B cell (primary cell): ENCODE results near the gene SRGAP2B. TPM values are rescaled to one million over a fixed set of nuclear protein-coding genes. Genes with fewer than 3 reads are reported as not detected.
"Not testable (repeated sequence)": the region's sequence is repeated elsewhere in the genome, so short reads cannot be mapped to it uniquely, and the experiment has no call there.

ENCODE experiments used
- ATAC-seq: fragments of 200-7000 bp; cut with Tn5 transposase; one replicate; pipeline ENCODE4 v1.10.0; 2021; ENCODE audit warnings: low read depth, mild to moderate bottlenecking, moderate number of reproducible peaks, moderate library complexity
- CTCF ChIA-PET: fragments of 350-600 bp; sonication (Branson Sonifier 250); formaldehyde crosslinking; loops from one replicate; lab custom pipeline; 2021; ENCODE audit warnings: antibody characterized with exemption, inconsistent platforms; lab: Charles Lee
- POLR2A ChIA-PET: fragments of 350-600 bp; sonication (Branson Sonifier 250); formaldehyde crosslinking; loops from one replicate; lab custom pipeline; 2021; ENCODE audit warnings: antibody characterized with exemption; lab: Charles Lee
- DNase-seq: peaks from one replicate; pipeline ENCODE4 v3.0.0; 2013
- H2AFZ ChIP-seq: 2 replicates; pipeline ENCODE4 v1.6.1; 2012; ENCODE audit warnings: mild to moderate bottlenecking, low read depth, low read length; ENCODE audit not compliant: insufficient read depth, poor library complexity, severe bottlenecking
- H3K27ac ChIP-seq, 2 donors: 1 replicate in 1 of 2; 2 replicates in 1 of 2; pipeline ENCODE4 v1.5.1; 2012 to 2013; ENCODE audit warnings: low read length in 2 of 2, mild to moderate bottlenecking in 2 of 2, moderate library complexity in 1 of 2
- H3K27me3 ChIP-seq, 4 experiments: fragments of 200-600 bp in 1 of 4; sonication (generic) in 1 of 4; replicated peaks in 1 of 4; 1 replicate in 2 of 4; 2 replicates in 2 of 4; pipeline versions ENCODE4 v1.6.1 to v1.7.0; 2013 to 2016; ENCODE audit warnings: low read length in 3 of 4, mild to moderate bottlenecking in 2 of 4, mixed read lengths in 1 of 4, moderate library complexity in 1 of 4; ENCODE audit not compliant: insufficient read depth in 4 of 4, control insufficient read depth in 3 of 4; ENCODE audit errors: control extremely low read depth in 1 of 4
- H3K36me3 ChIP-seq, 2 experiments: replicated peaks in 1 of 2; 1 replicate in 1 of 2; 2 replicates in 1 of 2; pipeline versions ENCODE4 v1.6.1 to v1.7.1; 2013; ENCODE audit warnings: low read length in 1 of 2; ENCODE audit not compliant: insufficient read depth in 2 of 2, control insufficient read depth in 1 of 2; ENCODE audit errors: control extremely low read depth in 1 of 2, extremely low read depth in 1 of 2
- H3K4me1 ChIP-seq, 2 donors: fragments of 200-600 bp in 1 of 2; sonication (generic) in 1 of 2; 1 replicate in 1 of 2; 2 replicates in 1 of 2; pipeline versions ENCODE4 v1.5.1 to v1.6.1; 2013 to 2017; ENCODE audit warnings: low read length in 2 of 2; ENCODE audit not compliant: control insufficient read depth in 2 of 2, insufficient read depth in 2 of 2
- H3K4me2 ChIP-seq: replicated peaks from 2 replicates; pipeline ENCODE3; 2012; ENCODE audit warnings: mild to moderate bottlenecking, low read depth, low read length; ENCODE audit not compliant: poor library complexity, severe bottlenecking
- H3K4me3 ChIP-seq, 5 experiments: fragments of 200-600 bp in 1 of 5; sonication (generic) in 1 of 5; 1 replicate in 3 of 5; 2 replicates in 2 of 5; pipeline versions ENCODE4 v1.5.1 to v1.7.0; 2011 to 2016; ENCODE audit warnings: low read length in 4 of 5, mild to moderate bottlenecking in 4 of 5, low read depth in 2 of 5, control low read depth in 1 of 5, moderate library complexity in 1 of 5; ENCODE audit not compliant: insufficient read depth in 1 of 5; ENCODE audit errors: control extremely low read depth in 1 of 5, extremely low read depth in 1 of 5
- H3K79me2 ChIP-seq: fragments of 200-600 bp; sonication (generic); one replicate; pipeline ENCODE4 v1.6.0; 2016; ENCODE audit warnings: low read length; ENCODE audit not compliant: control insufficient read depth, insufficient read depth
- H3K9ac ChIP-seq: fragments of 200-600 bp; sonication (generic); 2 replicates; pipeline ENCODE4 v1.6.1; 2017; ENCODE audit warnings: mild to moderate bottlenecking, low read length, moderate library complexity
- H3K9me3 ChIP-seq, 3 donors: one replicate each; pipeline versions ENCODE4 v1.6.1 to v1.7.1; 2013; ENCODE audit warnings: low read length in 2 of 3; ENCODE audit not compliant: control insufficient read depth in 2 of 3, insufficient read depth in 1 of 3; ENCODE audit errors: control extremely low read depth in 1 of 3
- H4K20me1 ChIP-seq: 2 replicates; pipeline ENCODE4 v1.6.0; 2012; ENCODE audit warnings: mild to moderate bottlenecking, low read length; ENCODE audit not compliant: insufficient read depth, control insufficient read depth, poor library complexity, severe bottlenecking
- H3K27ac Mint-ChIP-seq: one replicate; pipeline ENCODE4 v1.8.0; 2021; ENCODE audit warnings: mixed read lengths
- H3K27me3 Mint-ChIP-seq: one replicate; pipeline ENCODE4 v1.8.0; 2021; ENCODE audit warnings: mixed read lengths
- H3K4me1 Mint-ChIP-seq: one replicate; pipeline ENCODE4 v1.8.0; 2021; ENCODE audit warnings: mixed read lengths
- H3K4me3 Mint-ChIP-seq: one replicate; pipeline ENCODE4 v1.8.0; 2021; ENCODE audit warnings: mixed read lengths
- H3K9me3 Mint-ChIP-seq: one replicate; pipeline ENCODE4 v1.8.0; 2022; ENCODE audit warnings: mixed read lengths; ENCODE audit not compliant: insufficient read depth
- WGBS: methylation state at CpG from one replicate; pipeline ENCODE4 v1.1.5; 2013; ENCODE audit warnings: missing lambda C conversion rate; ENCODE audit not compliant: insufficient coverage; 5-methylcytosine and 5-hydroxymethylcytosine counted together
- intact Hi-C: fragments of 100-400 bp; cut with micrococcal nuclease; formaldehyde crosslinking; loops from one replicate; pipeline ENCODE4 v1.10.0; 2022
- polyA plus RNA-seq: library from polyadenylated mRNA; depleted of rRNA; stranded (reverse); fragments of >200 nt; gene quantifications from 2 replicates; pipeline ENCODE4 v1.2.3, GENCODE V29; 2012
- total RNA-seq, 2 donors: library from RNA; stranded (reverse); fragments of 120-200 nt in 1 of 2; gene quantifications; 1 replicate in 1 of 2; 2 replicates in 1 of 2; pipeline versions ENCODE4 v1.2.3 to v1.2.4, GENCODE V29; 2013 to 2022

Gene SRGAP2B
- total and polyA plus RNA-seq, 2 donors (not counting 1 experiment from before 2014, with no cell fraction given) = 3.0 to 36.5 TPM

- H4K20me1 ChIP-seq, H3K79me2 ChIP-seq, H3K4me2 ChIP-seq, POLR2A ChIA-PET, H3K4me1 Mint-ChIP-seq, H3K36me3 ChIP-seq, CTCF ChIA-PET, H3K4me3 Mint-ChIP-seq, intact Hi-C loops, H3K27ac Mint-ChIP-seq, H3K9ac ChIP-seq, H3K27me3 ChIP-seq, H3K9me3 Mint-ChIP-seq, H3K4me3 ChIP-seq, H2AFZ ChIP-seq, H3K4me1 ChIP-seq, H3K27me3 Mint-ChIP-seq, ATAC-seq, DNase-seq, H3K9me3 ChIP-seq, H3K27ac ChIP-seq: not testable (repeated sequence)
- no CpG with 5 or more reads among the region's 3 CpGs for WGBS
Observed at GRCh38 chr1:145001381-145001780, 93.7 kb downstream of the SRGAP2B start.

GRCh38 chr1:145000743-145001326, 94.3 kb downstream of the SRGAP2B start:
- H3K36me3 ChIP-seq, H2AFZ ChIP-seq, CTCF ChIA-PET, H4K20me1 ChIP-seq, DNase-seq, H3K27me3 Mint-ChIP-seq, H3K9me3 Mint-ChIP-seq, POLR2A ChIA-PET, H3K4me3 ChIP-seq, H3K27ac ChIP-seq, H3K4me1 Mint-ChIP-seq, H3K4me1 ChIP-seq, H3K9me3 ChIP-seq, H3K27ac Mint-ChIP-seq, H3K27me3 ChIP-seq, intact Hi-C loops, H3K4me3 Mint-ChIP-seq, H3K4me2 ChIP-seq, ATAC-seq, H3K9ac ChIP-seq, H3K79me2 ChIP-seq: not testable (repeated sequence)
- WGBS = no CpG with 5 or more reads among the region's 4 CpGs

- H3K9me3 ChIP-seq, ATAC-seq, CTCF ChIA-PET, H3K4me2 ChIP-seq, H3K4me3 Mint-ChIP-seq, DNase-seq, intact Hi-C loops, H3K79me2 ChIP-seq, H3K27ac Mint-ChIP-seq, POLR2A ChIA-PET, H3K36me3 ChIP-seq, H3K27me3 ChIP-seq, H4K20me1 ChIP-seq, H3K27me3 Mint-ChIP-seq, H3K4me1 Mint-ChIP-seq, H2AFZ ChIP-seq, H3K9ac ChIP-seq, H3K27ac ChIP-seq, H3K4me1 ChIP-seq, H3K9me3 Mint-ChIP-seq, H3K4me3 ChIP-seq: not testable (repeated sequence)
- WGBS = no CpG with 5 or more reads among the region's 5 CpGs
Observed at GRCh38 chr1:145000074-145000742, 94.9 kb downstream of the SRGAP2B start.

- H3K4me1 Mint-ChIP-seq, DNase-seq, intact Hi-C loops, H3K27me3 Mint-ChIP-seq, H3K79me2 ChIP-seq, H3K9ac ChIP-seq, H3K27ac ChIP-seq, H3K27ac Mint-ChIP-seq, ATAC-seq, H3K36me3 ChIP-seq, CTCF ChIA-PET, H2AFZ ChIP-seq, H3K9me3 ChIP-seq, H3K4me3 Mint-ChIP-seq, H3K4me3 ChIP-seq, H3K27me3 ChIP-seq, H3K4me1 ChIP-seq, H3K4me2 ChIP-seq, POLR2A ChIA-PET, H4K20me1 ChIP-seq, H3K9me3 Mint-ChIP-seq: not testable (repeated sequence)
- no CpG with 5 or more reads among the region's 2 CpGs for WGBS
Observed at GRCh38 chr1:144998981-144999273, 96.2 kb downstream of the SRGAP2B start.
